NB4 (cell line): ENCODE results near the gene LRIT3.

Source experiments
- CTCF ChIP-seq: IDR thresholded peaks from one replicate; pipeline ENCODE4 v1.5.1; 2012; ENCODE audit warnings: low read depth, low read length
- MAX ChIP-seq: IDR thresholded peaks from 2 replicates; pipeline ENCODE4 v1.6.1; 2011; ENCODE audit warnings: low read depth, low read length
- MYC ChIP-seq: IDR thresholded peaks from 2 replicates; pipeline ENCODE4 v1.6.1; 2011; ENCODE audit warnings: low read depth, low read length
- POLR2A ChIP-seq: IDR thresholded peaks from 2 replicates; pipeline ENCODE4 v1.6.1; 2011; ENCODE audit warnings: mild to moderate bottlenecking; ENCODE audit not compliant: insufficient read length; ENCODE audit errors: extremely low read depth

- TF ChIP-seq CTCF (no peak), MAX (no peak), POLR2A (no peak), MYC (no peak)
These were observed 54.8 kb downstream of the LRIT3 start for GRCh38 chr4:109902559-109903251.
